Stimulated activated CD8-positive, alpha-beta memory T cell treated with anti-CD3 and anti-CD28 coated beads, Interleukin-4, amount 100 ng/mL, for 24 hours (primary cell): Measurements from ENCODE around the gene SWAP70.
"Not testable (repeated sequence)": the region's sequence is repeated elsewhere in the genome, so short reads cannot be mapped to it uniquely, and the experiment has no call there.

Source experiments
- DNase-seq: peaks from one replicate; pipeline ENCODE4 v3.0.0-alpha.2; 2020; ENCODE audit warnings: low read depth

The SWAP70 gene

DNA sequence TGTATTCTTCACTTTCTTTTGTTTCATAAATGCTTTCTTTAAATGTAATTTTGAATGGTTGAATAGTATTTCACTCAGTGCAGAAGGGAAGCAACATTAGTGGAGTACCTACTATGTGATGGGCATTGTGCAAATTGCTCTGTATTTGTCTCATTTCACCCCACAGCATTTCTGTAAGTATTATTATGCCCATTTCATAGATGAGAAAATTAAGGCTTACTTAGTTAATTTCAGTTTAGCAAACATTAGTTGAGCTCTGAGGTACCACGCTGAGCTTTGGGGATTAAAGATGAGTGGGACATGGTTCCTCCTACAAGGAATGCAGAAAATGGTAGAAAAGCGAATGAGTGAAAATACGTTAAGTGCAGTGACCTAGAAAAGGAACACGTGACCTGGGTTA lies 58.1 kb downstream of the SWAP70 start:
- no peak for DNase-seq

DNA sequence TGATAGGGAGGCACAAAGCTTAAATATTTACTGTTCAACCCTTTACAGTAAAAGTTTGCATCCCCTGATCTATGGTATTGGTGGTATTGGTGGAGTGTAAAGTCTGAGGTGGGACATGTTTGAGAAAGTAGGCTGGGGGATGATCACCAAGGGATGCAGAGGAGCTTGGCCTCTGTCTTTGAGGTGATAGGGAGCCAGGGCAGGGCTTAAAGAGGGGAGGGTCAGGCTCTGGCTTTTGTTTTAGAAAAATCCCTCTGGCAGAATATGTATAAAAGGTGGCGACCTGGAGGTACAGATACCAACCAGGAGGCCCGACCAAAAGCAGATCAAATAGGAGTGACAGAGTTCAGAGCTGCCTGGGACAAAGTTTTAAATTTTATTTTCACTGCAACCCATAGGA lies 59.0 kb downstream of the SWAP70 start:
- DNase-seq: no peak

DNA sequence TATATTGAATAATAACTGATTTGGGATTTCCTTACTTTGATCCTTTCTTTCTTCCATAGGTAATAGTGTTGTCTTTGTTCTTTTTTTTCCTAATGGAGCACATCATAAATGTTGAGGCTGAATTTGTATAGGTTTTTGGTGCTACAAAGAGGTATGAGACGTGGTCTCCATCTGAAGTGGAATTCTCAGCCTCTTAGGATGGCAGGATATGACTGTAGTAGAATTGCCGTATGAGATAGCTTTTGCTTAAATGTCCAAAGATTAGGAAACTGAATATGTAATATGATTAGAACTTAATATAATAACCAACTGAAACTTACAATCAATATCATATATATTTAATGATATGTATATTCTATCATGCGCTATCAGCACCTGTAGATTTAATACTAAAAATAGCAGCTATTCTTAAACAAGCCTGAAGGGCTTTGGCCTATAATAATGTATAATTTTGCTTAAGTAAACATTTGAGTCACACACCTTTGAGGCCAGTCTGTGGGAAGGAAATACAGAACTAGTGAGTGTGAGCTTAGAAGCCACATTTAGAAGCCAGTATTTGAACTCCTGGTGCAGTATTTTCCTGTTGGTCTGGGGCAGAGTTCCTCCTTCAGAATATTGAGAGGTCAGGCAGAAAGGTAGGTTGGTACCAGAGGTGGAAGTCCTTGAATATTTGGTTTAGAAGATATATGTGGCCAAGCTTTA lies 62.6 kb downstream of the SWAP70 start:
- no peak for DNase-seq

DNA sequence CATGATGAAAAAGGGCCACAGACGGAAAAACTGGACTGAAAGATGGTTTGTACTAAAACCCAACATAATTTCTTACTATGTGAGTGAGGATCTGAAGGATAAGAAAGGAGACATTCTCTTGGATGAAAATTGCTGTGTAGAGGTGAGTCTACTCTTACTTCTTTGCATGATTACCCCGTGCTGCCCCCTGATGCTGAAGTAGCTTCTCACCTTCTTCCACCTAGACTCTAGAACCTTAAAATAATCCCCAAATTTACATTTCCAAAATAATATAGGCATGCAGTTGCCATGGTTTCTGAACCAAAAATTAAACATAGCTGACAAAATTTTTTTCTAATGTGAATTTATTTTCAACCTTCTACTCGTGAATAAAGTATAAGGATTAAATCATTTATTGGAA lies 64.2 kb downstream of the SWAP70 start:
- DNase-seq: no peak

DNA sequence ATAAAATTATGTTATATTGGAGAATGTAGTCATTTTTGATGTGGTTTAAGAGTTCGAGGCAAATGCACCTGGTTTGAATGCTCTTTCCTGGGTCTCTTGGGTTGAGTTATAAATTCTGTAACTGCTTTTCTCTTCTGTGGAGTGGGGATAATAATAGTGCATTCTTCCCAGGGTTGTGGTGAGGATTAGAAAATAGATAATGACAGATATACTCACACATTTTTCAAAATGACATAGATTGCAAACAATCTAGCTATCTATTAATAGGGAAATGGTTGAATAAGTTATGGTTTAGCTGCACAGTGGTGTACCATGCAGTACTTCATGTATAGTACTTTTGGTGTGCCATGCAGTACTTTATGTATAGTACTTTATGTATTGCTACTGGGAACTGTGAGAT lies 67.4 kb downstream of the SWAP70 start:
- no peak for DNase-seq

DNA sequence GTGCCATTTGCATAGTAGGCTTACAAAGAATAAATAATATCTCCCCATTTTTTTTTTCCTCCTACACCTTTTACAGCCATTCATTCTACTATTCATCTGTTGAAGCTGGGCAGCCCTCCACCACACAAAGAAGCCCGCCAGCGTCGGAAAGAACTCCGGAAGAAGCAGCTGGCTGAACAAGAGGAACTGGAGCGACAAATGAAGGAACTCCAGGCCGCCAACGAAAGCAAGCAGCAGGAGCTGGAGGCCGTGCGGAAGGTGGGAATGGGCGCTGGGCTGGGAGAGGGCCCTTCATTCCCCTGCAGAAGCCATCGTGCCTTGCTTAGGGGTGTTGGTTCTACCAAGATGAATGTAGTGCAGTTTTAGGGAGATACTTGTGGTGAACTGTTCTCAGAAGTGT lies 68.6 kb downstream of the SWAP70 start:
- DNase-seq: no peak

DNA sequence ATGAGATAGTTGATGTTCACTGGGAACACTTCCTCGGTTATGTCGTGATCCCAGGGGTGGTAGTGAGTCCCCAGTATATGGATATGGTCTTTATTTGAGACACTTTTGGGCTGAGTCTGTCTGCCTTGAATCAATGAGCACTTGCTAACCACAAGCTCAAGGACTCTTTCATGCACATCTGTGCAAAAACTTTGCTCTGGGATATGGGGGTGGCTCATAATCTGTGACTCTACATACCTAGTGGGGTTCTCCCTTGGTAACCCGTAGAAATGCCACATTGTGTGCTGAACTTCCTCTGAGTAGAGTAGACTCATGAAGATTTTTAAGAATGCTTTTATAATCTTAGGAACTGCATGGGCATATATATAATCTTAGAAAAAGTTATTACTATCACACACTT lies 69.3 kb downstream of the SWAP70 start:
- no peak for DNase-seq

DNA sequence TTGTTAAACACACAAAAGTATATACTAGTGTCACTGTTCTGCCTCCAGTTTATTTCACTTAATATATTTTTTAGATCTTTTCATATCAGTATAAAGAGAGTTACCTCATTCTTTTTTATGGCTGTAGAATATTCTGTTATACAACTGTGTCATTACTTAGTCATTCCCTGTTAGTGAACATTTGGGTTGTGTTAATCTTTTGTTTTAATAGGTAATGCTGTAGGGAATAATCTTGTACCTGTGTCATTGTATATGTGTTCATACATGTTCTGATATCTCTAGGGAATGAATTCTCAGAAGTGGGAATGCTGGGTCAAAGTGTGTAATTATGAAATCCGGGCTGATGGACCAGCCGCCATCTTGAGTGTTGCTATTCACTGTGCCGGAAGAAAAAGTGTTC lies 71.4 kb downstream of the SWAP70 start:
- DNase-seq: no peak

DNA sequence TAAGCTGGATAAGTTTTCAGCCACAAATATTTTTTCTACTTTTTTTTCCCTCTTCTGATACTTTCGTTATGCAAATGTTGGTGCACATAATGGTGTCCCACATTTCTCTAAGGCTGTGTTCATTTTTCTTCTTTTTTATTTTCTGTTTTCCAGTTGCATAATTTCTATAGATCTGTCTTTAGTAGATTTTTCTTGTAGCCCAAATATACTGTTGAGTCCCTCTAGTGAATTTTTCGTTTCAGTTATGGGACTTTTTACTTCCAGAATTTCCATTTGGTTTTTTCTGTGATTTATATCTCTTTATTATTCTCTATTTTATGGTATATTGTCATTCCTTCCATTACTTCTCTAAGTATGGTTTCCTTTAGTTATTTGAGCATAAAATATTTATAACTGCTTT lies 72.0 kb downstream of the SWAP70 start:
- DNase-seq: no peak

DNA sequence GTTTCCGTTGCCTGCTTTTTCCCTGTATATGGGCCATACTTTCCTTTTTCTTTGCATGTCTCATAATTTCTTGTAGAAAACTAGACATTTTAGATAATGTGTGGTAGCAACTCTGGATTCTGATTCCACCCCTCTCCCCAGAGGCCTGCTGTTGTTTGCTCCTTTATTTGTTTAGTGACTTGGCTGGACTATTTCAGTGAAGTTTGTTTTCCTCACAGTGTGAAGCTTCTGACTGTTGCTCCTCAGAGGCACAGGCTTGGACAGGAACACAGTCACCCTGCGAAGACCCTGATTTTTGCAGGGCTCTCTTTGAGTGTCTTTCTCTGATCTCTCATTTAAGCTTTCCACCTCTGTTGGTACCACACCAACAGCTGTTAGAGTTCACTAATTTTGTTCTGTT lies 72.5 kb downstream of the SWAP70 start:
- DNase-seq: no peak

DNA sequence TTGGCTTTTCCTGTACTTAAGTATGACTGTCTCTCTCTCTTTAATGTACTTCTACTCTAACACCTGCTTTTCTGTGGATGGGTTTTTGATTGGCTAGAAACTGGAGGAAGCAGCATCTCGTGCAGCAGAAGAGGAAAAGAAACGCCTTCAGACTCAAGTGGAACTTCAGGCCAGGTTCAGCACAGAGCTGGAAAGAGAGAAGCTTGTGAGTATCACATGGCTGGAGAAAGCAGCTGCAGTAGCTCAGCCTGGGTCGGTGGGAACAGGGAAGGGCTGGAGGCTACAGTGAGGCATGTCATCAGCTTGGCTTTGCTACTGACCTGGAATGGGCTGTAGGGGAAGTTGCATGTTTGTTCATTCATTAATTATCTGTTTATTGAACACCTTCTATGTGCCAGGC lies 74.2 kb downstream of the SWAP70 start:
- no peak for DNase-seq

DNA sequence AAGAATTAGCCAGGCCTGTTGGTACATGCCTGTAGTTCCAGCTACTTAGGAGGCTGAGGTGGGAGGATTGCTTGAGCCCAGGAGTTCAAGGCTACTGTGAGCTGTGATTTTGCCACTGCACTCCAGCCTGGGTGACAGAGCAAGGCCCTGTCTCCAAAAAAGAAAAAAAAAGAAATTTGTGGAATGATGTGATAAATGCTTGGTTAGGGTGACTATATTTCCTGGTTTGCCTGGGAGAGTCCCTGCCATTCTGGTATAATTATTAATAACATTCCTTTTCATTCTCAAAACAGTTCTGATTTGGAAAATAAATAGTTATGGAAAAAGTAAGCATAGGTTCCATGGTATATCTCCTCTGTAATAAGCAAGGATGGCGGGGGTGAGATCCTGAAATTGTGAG lies 74.8 kb downstream of the SWAP70 start:
- no peak for DNase-seq

DNA sequence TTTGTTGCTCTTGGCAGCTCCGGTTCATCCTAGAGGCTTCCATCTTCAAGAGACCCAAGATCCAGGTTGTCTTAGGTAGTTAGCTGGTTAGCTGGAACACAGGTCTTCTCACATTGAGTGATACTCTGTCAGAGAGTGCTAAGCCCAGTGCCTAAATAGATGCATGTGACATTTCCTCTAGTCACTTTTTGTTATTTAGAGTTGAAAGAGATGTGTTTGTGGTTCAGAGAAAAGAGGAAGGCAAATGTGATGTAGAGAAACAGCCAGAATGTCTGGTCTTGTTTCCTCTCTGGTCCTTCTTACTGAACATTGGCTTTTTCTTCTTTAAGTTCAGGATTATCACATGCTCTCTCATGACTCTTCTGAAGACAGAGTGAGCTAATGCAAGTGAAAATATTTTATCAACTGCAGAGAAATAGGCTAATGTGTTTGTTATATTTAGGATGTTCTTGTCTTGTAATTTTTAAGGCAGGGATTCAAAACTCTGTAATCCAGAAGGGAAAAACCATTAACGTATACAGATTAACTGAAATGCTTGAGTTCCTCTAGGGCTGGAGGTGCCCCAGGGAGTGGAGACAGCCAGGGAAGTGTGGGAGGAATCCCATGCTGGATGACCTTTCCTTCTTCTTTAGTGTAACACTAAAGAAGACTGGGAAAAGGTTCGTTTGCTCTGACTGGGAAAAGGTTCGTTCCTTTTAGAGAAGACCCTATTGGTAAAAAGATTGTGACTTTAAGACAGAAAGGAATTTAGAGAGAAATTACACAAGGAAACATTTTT lies 75.4 kb downstream of the SWAP70 start:
- DNase-seq: no peak

DNA sequence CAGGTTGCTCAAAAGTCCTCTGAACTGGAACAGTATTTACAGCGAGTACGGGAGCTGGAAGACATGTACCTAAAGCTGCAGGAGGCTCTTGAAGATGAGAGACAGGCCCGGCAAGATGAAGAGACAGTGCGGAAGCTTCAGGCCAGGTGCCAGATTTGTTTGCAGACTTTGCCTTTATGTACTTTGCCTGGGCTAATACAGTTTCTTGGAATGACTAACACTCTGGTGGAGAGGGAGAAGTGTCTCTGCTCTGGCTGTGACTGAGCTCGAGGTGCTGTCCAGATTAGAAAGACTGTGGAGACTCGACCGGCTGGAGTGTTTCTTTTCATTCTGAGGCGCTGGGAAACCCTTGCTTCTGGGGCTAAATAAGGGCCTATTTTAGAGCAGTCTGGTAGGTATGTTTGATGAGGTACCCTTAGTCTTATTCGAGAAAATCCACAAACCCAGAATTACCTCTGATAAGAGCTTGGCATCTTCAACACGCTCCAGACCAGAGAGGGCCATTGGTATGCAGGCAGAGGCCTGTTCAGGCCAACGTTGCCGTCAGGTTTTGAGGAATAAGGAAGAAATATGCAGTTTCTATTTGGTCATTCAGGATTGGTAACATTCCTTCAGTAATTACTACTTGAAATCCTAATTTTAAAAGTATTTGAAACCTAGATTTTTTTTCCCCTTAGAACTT lies 76.5 kb downstream of the SWAP70 start:
- no peak for DNase-seq

DNA sequence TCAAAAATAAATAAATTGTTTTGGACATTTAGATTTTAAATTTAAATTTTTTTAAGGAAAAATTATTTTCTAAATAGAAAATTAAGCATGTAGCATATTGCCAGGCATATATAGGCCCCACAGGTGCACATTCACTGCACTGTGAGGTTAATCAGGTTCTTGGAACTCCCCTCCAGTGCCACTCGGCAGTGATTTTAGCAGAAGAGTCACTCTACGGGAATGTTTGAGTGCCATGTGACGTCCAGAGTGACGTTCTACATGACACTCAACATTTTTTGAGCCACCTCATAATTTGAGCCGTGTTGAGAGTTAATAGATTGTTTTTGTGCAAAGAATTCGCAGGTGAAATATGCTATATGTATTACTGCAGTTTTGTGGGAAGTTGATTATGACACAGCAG lies 77.4 kb downstream of the SWAP70 start:
- no peak for DNase-seq

DNA sequence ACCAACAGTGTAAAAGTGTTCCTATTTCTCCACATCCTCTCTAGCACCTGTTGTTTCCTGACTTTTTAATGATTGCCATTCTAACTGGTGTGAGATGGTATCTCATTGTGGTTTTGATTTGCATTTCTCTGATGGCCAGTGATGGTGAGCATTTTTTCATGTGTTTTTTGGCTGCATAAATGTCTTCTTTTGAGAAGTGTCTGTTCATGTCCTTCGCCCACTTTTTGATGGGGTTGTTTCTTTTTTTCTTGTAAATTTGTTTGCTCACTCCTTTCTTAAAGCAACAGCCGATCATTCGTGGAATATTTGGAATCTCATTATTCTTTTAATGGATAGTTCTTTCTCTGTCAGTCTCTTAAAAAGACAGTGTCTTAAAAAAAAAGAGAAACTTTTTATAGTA lies 79.6 kb downstream of the SWAP70 start:
- DNase-seq: not testable (repeated sequence)

DNA sequence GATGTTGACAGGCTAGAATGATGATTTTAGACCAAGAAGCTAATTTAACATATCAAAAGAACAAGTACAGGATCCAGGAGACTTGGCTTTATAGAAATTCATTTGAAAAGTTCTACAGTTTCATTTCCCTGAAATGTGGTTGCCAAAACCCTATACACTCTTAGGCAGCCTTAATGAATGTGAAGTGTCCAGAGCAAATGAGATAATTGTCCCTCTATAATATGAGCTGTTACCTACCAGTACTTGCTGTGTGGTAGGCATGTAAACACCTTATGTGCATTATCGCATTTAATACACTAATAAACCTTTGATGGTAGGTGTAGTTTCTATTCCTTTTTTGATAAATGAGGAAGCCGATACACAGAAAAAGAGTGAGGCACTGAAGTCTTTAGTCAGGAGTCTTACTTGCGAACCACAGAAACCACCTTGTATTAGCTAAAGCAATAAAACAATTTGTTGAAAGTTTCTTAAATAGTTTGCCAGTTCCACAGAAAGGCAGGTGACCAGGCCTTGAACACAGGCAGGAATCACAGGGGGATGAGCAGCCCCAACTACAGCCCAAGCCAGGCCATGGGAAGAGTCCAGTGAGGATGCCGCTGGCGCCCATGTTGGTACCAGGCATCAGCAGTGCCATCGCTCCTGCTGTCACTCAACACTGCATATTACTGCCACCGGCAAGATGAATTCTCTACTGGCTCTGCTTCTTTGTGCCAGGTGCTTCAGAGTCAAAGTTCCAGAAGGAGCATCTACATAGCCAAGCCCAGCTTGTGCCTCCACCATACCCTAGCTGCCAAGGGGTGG lies 81.7 kb downstream of the SWAP70 start:
- DNase-seq: no peak

DNA sequence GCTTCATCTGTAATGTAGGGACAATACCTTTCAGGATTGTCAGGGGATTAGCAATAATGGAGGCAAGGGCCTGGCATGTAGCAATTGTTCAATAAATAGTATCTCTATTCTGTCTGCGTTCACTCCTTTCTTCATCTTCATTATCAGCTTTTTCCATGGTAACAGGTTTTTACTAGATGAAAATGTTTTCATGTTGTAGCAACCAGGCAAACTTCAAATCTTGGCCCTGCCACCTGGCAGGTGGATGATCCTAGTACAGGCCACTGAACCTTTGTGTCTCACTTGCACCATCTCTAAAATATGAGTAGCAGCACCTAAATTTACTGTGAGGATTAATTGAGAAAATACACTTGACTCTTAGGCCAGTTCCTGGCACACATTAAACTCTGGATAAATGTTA lies 83.4 kb downstream of the SWAP70 start:
- no peak for DNase-seq

DNA sequence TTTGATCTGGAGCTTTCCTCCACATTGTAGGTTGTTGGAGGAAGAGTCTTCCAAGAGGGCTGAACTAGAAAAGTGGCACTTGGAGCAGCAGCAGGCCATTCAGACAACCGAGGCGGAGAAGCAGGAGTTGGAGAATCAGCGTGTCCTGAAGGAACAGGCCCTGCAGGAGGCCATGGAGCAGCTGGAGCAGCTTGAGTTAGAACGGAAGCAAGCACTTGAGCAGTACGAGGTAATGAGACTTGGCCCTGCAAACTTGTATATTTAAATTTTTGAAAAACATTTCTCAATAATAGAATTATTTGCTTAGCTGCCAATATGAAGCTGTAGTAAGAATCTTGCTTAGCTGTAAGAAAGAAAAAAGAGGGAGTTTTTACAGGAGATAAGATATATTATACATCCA lies 84.0 kb downstream of the SWAP70 start:
- DNase-seq: no peak

DNA sequence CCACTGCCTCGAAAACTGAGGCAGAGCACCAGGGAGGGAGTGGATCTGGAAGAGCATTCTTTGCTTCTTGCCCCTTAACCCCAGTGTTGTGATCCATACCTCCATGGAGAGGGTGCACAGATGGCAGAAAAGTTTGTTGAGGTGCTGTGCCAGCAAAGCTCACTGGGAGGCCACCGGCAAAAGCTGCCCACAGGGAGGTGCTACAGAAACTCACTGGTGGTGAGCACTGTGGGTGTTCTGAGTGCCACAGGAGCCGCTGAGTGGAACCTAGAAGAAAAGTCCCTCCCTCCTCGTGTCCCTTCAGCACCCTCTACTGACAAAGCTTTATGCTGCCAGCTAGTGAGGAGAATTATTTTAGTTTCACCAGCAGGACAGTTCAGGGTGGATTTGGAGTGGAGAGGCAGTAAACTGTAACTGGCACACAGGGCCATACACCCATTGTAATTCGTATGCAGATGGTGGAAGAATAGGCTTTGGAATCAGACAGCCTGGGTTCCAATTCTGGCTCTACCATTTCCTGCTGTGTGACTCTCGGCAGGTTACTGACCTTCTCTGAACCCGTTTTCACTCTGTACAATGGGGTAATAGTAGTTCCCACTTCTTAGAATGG lies 84.6 kb downstream of the SWAP70 start:
- peak; percentile 40 for DNase-seq

DNA sequence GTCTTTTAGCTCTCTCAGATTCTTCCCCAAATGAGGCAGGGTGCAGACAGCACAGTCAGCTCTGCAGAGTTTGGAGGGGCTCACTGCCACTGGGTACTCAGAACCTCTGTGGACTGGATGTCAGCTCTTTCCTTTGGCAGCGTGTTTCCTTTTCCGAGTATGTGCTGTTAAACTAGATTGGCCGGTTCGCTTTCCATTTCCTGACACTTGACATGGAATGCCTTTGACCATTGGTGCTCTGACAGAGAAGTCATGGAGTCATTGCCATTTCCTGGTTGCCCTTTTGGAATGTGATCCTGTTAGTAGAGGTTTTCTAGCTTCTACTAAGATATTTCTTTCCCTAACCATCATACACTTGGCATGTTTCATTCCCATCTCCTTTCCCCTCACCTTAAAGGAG lies 86.7 kb downstream of the SWAP70 start:
- DNase-seq: no peak

DNA sequence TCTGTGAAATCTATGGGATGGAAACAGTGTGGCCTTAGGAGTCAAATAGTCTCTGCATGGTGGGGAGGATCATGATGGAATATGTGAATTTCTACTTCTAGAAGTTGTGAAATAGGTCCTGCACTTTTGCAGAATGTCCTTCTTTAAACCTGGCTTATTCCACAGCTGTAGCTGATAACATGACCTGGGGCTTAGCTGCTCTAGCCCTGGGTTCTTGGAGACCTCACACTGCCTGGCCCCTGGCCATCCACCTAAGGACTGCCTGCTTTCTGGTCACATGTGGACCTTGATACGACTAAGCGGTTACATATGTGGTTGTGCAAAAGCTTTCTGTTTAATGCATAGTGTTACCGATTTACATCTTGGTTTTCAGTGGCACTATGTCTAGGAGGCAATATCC lies 88.2 kb downstream of the SWAP70 start:
- no peak for DNase-seq
